AG09319 (cell line): ENCODE measurements around the gene NDOR1.

Source experiments
- DNase-seq: peaks from one replicate; pipeline ENCODE4 v3.0.0-alpha.2; 2010; ENCODE audit warnings: low read depth; ENCODE audit errors: extremely low read depth
- TF ChIP-seq, protein P1 (sequence below): IDR thresholded peaks from 2 replicates; pipeline ENCODE4 v1.5.1; 2011; ENCODE audit warnings: low read depth, mild to moderate bottlenecking, inconsistent platforms, low read length, moderate library complexity

The NDOR1 gene

DNA sequence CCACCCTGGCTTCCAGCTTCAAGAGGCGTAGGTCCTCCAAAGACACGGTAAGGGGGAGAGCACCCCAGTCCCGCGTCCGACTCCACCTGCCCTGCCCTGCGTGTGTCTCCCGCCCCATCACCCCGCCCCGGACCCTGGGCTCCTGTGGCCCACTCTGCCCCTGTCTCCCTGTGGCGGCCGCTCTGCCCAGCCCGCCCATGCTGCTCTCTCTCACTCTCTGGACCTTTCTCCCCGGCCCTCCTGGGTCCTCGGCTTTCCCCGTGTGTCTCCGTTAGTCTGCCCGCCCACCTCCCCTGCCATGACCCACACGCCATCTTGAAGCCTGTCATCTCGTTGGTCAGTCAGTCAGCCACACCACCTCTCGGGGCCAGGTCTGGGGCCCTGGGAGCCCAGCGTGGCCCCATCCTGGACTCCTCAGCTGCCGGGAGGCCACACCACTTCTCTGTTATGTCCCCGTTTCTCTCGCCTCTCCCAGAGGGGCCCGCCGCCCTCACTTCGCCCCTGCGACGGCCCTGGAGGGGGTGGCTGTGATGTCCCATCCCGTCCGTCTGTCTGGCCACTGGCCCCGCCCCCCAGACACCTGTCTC, 40.2 kb upstream of the NDOR1 start:
- TF ChIP-seq, protein P1, sequence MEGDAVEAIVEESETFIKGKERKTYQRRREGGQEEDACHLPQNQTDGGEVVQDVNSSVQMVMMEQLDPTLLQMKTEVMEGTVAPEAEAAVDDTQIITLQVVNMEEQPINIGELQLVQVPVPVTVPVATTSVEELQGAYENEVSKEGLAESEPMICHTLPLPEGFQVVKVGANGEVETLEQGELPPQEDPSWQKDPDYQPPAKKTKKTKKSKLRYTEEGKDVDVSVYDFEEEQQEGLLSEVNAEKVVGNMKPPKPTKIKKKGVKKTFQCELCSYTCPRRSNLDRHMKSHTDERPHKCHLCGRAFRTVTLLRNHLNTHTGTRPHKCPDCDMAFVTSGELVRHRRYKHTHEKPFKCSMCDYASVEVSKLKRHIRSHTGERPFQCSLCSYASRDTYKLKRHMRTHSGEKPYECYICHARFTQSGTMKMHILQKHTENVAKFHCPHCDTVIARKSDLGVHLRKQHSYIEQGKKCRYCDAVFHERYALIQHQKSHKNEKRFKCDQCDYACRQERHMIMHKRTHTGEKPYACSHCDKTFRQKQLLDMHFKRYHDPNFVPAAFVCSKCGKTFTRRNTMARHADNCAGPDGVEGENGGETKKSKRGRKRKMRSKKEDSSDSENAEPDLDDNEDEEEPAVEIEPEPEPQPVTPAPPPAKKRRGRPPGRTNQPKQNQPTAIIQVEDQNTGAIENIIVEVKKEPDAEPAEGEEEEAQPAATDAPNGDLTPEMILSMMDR: no peak
- DNase-seq: no peak

DNA sequence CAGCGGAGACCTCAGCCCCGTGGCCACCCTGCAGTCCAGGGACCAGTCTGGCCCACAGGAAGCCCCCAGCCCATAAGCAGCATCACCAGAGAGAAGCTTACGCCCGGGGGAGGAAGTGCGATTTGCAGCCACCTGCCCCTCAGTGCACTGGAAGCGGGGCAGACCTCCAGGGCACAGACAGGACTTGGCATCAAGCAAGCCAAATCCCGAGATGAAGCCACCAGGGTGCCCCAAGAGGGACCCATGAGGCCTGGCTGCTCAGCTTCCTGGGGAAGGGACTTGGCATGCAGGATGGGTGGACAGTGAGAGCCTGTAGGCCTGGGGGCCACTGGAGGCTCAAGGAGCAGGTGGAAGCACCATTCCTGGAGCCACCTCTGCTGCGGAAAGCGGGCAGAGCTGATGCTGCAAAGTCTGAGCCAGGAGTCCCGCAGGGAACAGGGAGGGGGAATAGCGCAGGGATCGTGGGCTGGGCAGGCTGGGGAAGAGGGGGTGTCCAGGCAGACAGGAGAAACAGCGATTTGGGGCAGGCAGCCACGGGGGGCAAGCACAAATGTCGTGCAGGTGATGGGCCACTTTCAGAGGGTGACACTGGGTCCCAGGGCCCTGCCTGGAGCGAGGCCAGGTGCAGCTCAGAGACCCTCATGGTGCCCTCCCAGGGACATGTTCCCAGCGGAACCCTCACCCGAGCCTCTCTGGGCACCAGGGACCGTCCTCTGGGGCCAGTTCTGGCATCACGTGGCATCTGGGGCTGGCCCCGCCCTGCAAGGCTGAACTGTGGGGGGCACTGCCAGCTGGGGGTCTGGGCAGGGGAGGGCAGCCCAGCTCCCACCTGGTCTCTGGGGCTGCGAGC, 38.9 kb upstream of the NDOR1 start:
- no peak for DNase-seq
- TF ChIP-seq, protein P1: no peak

GRCh38 chr9:137167277-137167746, 38.2 kb upstream of the NDOR1 start:
- TF ChIP-seq, protein P1: no peak
- no peak for DNase-seq

- DNase-seq: no peak
- TF ChIP-seq, protein P1: no peak
These were observed 37.5 kb upstream of the NDOR1 start for GRCh38 chr9:137167747-137168572.

DNA sequence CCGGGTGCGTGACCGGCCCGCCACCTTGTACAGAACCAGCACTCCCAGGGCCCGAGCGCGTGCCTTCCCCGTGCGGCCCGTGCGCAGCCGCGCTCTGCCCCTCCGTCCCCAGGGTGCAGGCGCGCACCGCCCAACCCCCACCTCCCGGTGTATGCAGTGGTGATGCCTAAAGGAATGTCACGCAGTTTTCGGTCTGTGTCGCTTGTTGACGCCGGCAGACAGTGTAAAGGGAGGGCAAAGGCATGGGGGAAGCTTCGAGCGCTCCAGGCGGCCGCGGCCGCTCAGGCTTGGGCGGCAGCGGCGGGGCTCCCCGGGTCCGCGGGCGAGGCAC, 37.0 kb upstream of the NDOR1 start:
- TF ChIP-seq, protein P1: no peak

DNA sequence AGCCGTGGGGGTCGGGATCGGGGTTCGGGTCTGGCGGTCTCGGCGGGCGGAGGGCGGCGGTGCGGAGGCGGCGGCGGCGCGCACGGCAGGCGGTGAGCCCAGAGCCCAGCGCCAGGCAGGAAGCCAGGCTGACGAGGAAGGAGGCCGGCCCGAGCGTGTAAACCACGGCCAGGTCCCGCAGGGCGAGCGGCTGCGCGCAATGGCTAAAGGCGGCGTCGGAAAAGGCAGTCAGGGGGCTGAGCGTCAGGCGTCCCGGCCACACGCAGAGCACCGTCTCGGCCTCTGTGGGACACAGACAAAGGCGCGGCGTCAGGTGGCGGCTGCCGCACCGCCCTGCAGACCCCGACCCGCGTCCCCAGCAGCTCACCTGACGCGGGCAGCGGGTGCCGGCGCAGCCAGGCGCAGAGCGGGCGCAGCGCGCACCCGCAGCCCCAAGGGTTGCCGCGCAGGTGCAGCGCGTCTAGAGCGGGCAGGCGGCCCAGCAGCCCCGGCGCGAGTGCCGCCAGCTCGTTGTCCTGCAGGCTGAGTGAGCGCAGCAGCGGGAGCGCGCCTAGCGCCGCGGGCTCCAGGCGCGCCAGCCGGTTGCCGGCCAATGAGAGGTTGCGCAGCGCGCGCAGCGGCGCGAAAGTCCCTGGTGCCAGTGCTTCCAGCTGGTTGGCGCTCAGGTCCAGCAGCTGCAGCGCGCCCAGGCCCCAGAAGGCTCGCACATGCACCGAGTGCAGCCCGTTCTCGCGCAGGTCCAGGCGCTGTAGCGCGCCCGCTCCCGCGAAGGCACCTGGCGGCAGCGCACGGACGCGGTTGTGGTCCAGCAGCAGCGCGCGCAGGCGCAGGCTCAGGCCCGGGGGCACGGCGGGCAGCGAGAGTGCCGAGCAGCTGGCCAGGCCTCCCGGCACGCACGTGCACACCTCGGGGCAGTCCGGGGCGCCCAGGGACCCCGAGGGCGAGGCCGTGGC, 36.3 kb upstream of the NDOR1 start:
- DNase-seq: no peak
- TF ChIP-seq, protein P1: no peak

More for the DNA sequence above, 37.0 kb upstream of the NDOR1 start:
- no peak for DNase-seq
